HG03103 (cell line): Measurements from ENCODE around the gene RAMP1.

Source experiments
- ATAC-seq: cut with Tn5 transposase; IDR thresholded peaks from one replicate; pipeline ENCODE4 v1.9.1; 2021; ENCODE audit warnings: low read depth; ENCODE audit not compliant: unreplicated experiment

Gene RAMP1

DNA sequence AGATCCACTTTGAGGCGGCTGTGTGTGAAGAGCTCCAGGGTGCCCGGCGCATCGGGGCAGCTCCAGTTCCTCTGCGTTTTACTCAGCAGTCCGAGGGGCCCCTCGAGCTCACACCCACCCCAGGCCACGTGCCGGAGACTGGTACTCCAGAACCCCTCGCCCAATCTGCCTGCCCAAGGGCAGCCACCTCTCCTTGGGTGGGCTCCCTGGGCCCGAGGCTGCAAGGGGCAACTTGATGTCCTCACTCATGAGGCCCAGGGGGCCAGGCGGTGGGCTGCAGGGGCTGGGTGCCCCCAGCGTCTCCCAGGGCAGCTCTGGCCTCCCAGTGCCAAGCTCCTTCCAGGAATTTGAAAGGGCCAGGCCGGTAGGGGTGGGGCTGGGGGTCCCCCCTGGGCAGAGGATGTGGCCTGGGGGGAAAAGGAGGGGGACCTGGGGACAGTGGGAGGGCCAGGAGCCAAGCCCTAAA lies 16.7 kb downstream of the RAMP1 start:
- ATAC-seq = no peak

DNA sequence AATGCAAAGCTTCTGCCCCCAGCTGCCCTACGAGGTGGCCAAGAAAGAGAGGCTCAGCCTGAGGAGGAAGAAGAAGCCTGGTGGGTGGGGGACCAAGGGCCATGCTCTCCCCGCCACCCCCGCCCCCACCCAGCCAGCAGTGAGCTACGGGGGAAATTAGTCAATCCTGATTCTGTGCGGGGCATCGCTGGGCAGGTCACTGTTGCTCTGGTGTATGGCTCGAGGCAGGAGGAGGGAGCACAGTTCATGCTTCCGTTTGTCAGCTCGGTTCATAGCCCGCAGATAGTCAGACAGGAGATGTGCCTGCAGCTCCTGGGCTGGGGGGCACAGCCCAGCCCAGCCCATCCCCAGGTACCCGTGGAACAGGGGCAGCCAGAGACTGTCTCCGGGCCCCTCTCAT lies 17.1 kb downstream of the RAMP1 start:
- ATAC-seq = no peak

DNA sequence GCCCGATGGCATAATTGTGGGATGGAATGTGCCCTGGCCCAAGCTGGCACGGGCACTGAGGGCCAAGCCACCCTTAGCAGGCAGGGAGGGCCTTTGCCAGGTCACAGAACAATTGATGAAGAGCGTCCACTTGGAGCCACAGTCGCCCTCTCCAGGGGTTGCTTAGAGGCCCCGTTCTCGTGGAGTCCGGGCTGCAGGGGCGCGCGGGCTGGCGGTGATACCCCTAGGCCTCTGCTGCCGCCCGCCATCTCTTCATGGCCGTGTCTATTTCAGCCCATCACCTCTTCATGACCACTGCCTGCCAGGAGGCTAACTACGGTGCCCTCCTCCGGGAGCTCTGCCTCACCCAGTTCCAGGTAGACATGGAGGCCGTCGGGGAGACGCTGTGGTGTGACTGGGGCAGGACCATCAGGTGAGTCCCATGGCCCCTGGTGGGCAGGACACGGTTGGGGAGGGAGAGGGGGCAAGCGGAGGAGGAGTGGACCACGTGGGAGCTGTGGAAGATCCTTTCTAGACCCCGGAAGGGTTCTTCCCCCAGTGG lies 17.6 kb downstream of the RAMP1 start:
- no peak for ATAC-seq

DNA sequence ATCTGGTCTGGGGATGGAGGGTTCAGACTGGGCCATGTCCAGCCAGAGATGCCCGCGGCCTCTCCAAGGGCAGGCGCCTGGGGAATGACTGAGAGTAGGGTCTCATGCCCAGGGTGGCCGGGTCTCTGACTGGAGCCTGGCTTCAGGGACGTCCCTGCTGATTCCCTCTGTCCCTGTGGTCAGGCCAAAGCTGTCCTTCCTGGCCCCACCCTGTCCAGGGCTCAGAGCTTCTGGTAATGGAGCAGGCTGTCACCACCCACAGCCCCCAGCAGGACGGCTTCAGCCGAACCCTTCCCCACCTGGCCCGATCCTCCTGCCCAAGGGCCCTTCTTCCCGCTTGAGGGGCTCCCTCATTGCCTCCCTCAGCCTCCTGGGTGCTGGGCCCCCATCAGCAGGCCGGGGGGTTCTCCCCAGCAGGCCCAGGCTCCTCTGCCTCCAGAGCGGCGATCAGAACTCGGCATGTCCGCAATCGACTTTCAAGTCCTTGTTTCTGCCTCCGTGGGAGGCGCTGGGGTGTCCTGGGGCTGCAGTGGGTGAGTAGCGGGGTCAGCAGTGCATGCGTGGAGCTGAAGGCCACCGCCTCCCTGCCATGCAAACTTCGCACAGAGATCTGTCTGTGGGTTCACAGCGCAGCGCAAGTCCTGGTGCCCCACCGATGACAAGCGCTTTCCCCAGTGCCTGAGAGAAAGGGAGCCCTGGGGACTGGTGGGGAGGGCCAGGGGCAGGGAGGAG lies 18.3 kb downstream of the RAMP1 start:
- ATAC-seq = no peak

DNA sequence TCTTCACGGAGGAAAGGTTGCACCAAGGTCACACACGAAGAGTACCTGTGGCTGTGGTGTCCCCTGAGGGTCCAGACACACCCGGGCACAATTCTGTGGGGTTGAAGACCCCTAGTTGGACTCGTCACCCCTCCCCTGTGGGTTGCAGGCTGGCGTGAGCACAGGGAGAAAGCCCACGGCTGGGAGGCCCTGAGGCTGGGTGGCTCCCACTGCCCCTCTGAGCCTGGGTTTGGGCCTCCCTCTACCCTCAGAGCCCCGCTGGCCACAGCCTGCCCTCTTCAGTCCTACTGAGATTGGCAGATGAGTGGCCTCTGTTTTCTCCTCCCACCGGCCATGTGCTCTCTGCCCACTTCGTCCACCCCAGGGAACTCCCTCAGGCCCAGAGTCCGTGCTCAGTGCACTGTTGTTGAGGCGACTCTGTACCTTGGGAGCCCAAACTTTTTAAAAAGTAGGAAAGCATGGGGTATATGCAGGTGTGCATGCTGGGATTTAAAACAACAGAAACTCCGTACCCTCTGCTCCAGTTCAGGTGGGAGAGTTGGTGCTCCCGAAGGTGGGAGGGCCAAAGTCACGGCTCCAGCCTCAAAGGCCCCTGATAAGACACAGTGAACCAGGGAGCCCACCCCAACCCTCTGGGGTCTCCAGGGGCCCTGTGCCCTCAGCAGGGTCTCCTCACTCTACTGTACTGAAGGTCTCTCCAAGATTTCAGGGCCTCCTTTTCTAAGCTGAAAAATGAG lies 19.1 kb downstream of the RAMP1 start:
- ATAC-seq = no peak

DNA sequence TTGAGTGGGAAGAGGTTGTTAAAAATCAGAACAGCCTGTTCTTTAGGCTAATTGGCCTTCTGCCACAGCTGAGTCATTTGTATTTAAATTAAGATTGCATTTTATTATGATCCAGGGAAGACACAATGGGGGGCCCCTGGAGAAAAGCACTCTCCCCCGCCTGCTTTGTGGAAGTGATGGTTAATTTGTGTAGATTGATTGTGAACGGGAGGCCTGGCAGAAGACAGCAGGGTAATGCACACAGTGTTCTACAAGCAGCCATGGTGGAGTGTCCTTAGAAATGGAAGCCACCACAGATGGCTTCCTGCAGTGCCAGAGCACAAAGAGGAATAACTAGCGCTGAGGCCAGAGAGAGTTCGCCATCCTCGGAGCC lies 19.6 kb downstream of the RAMP1 start:
- no peak for ATAC-seq

DNA sequence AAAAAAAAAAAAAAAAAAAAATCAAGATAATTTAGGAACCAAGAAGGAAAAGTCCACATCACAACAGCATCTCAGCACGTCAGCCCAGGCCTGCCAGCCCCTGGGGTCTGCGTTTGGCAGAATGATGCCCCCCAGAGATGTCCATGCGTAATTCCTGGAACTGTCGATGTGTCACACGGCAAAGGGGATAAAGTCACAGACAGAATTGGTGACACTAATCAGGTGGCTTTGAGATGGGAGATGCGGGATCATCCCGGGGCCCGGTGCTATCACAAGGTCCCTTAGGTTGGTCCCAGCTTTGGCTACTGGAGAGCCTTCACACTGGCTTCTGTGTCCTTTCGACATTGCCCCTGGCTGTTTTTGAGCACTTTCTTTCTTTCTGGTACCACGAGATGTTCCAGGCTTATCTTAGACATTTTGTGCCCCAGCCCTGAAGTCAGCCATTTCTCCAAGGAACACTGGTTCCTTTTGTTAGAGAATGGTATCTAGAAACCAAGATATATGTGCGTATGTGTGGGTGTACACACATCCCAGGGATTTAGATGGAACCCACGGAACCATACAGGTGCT lies 20.7 kb downstream of the RAMP1 start:
- no peak for ATAC-seq

DNA sequence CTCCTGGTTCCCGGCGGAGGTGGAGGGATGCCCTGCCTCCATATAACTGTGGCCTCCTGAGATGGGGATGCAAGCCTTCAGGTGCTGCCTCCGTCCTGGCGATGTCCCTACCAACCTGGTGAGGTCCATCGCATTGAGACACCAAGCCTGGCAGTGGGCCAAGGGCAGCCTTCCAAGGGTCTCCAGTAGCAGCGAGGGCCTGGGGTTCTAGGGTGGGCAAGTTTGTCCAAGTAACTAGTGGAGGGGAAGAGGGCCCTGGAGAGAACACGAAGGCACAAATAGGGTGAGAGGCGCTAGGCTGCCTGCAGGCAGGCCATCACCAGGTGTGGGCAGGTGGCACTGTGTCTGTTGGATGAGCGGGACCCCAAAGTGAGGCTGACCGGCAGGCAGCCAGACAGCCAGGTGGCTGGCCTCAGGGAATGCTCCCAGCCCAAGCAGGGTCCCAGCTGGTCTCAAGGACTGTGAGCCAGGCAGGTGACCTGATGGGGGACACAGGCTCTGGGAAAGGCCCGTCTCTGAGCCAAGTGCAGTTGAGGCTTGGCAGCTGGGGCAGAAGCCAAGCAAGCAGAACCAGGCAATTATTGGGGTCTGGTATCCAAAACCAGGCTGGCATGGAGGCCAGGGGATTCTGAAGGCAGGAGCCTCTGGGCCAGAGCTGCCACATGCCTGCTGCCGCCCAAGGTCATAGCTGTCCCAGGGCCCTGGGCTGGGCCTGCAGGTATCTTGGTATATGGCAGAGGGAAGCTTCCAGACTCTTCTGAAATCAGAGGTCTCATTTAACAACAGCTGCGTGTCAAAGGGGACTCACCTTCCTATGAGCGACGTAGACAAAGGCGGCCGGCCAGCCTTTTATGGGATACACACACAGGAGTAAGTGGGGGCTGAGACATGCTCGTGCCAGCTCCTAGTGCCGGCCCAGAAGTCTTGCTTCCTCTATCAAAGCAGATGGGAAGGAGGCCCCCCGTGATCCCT lies 23.4 kb downstream of the RAMP1 start:
- no peak for ATAC-seq

DNA sequence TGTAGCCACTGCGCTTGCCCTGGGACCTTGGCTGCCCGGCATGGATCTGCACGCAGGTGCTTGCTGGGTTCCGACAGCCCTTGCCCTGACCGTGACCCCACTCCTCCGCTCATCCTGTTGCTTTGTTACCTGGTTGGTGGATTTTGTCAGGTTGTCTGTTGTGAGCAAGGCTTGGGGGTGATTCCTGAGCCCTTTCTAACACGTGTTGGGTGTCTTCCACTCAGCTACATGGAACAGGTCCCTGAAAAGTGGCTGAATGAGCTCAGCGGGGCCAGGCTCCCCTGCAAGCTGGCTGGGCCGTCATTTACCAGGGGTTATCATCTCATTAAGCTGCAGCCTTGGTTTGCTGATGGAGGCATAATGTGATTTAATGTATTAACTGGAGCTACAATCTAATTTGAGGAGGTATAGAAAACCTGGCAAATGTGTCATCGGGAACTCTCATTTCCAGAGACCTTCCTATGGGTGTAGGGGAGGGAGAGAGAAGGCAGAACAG lies 24.6 kb downstream of the RAMP1 start:
- ATAC-seq = no peak

DNA sequence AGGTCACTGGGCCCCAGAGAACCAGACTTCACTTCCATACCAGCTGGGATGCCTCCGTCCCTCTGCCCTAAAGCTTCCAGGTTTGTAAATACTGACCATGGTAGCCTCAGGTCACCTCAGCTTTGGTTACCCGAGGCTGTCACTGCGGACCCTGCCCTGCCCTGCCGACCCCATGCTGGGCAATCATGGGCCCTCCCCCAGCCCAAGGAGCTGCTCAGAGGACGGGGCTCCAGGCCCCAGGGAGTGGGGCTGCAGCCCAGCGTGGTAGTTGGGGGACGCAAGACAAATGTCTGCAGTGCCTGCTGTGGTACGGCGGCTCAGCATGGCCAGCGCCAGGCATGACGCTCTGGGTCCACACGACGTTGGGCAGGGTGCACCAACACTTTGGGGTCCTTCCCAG lies 25.3 kb downstream of the RAMP1 start:
- no peak for ATAC-seq

DNA sequence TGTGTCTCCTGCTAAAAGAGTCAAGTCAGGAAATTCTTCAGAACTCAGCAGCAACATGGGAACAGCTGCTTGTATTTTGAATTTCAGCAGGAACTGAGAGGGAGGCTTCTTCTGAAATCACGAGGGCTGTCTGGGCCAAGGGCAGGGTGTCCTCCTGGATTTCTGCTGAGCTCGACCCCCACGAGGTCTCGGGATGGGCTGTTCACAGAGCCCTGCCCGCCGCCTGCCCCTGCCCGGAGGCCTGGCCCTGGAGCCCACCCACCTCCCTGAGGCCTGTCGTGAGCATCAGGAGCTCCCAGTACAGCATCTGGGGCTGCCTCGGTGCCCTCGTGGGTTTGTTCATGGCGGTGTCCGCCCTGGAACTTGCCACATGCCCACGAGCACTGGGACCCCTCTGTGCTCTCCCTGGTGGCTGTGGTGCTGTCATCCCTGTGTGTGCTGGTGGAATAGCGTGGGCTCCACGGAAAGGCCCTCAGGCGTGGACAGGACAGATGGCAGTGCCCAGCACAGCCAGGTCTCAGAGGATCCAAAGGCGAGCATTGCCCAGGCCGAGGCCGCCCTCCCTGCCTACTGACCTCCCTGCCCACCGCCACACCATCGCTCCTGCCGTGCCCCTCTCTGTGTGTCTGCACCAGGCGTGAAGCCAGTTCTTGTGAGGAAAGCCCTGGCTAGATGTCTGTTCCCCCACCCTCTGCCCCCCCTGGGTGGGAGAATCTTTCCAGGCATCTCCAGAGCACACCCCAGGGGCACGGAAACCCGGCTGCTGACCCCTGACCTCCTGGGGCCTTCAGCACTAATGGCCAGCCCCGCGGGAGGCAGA lies 25.9 kb downstream of the RAMP1 start:
- ATAC-seq = no peak

DNA sequence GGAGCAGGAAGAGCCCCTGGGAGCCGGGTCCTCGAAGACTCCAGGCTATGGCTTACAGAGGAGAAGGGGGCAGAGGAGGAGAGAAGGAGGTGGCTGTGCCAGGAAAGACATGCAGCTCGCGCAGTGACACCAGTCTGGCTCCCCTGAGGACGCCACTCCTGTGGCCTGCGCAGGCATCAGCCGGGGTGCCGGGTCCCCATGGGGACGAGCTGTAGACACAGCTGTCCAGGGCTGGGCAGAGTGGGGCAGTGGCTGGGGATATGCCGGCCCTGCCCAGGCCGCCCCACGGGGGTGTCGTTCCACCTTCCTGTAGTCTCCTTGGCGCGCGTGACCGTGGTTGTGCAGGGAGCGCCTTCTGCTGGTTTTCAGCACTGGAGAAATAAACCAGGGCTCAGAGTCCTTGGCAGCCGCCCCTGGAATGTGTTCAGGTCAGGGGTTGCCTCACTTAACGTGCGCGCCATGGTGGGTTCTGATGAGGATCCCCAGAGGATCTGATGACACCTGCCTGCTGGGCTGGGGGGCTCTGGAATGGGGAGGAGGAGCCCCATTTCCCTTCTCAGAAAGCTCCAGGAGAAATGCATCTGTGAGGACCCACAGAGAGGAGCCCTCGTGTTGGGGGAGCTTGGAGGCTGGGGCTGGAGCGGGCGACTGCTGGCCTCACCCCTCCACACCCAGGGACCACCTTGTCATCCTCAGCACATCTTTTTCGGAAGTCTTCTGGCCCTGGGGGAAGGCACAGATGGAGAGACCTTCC lies 26.7 kb downstream of the RAMP1 start:
- ATAC-seq = no peak

DNA sequence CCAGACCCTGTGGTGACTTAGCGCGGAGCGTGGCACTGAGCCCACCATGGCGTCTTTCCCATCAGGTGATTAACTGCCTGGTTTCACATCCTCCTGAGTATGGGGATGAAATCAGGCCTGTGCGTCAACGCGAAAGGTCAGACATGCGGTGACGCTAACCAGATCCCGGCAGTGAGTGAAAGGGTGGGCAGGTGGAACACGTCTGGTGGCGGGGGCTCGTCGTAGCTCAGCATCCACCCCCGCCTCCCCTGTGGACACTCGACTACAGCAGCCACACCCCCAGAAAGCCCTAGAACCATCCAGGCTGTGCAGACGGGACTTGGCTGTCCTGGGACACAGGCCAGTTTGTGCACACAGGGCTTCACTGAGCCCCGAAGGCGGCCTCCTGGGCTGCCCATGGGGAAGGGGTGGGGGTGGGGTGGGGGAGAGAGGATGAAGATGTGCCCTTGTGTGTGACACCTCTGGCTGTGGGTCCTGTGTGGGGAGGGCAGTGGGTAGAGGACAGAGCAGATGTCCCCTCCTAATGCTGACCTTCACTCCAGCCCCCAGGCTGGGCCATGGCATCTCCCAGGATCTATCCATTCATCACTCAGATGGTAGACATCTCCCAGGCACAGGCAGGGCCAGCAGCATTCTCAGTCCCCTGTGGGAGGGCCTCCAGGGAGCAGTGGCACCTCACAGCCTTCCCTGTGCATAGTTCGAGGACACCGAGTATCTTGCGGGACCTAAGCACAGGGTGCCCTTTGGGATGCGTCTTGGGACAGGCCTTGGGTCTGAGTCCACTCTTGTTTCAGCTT lies 27.5 kb downstream of the RAMP1 start:
- ATAC-seq = no peak

DNA sequence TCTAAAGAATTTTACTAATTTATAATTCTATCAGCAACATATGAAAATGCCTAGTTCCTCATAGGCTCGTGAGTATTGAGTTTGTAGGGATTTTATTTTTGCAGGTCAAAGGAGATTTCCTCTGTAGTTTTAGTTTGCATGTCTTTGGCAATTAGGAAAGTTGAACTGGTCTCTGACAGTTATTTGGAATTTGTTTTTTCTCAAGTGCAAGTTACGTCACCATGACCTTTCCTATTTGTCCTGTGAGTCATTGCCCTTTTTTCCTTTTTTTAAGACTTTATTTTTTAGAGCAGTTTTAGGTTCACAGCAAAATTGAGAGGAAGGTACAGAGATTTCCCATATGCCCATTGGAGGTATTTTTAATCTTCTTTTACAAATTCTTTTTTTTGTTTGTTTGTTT lies 29.0 kb downstream of the RAMP1 start:
- no peak for ATAC-seq

DNA sequence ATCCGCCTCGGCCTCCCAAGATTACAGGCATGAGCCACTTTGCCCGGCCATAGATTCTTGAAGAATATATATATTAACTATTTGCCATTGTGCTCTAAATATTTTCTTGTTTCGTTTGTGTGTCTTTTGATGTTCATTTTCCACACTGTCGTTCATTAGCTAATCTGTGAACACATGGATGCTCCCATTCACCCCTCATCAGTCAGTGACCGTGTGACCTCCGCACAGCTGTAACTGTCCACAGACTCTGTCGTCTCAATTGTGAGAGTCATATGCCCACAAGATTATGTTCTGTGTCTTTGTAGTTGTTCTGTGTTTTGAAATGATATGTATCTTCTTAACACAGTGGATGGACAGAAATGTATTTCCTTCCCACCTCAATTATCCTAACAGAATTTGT lies 29.6 kb downstream of the RAMP1 start:
- no peak for ATAC-seq

DNA sequence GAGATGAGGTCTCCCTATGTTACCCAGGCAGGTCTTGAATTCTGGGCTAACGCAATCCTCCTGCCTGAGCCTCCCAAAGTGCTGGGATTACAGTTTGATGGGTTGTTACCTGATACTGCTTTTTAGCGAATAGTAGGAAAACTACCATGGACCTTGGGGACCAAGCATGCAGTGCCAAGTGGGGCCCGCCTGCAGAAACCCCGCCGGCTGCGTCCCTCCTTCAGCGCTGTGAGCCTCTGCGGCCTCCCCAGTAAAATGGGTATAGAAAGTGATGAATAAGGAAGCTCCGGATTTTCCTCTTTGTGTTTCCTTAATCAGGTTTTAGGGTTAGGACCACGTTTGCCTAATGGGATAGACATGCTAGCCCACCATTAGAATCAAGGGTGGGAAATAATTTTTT lies 30.4 kb downstream of the RAMP1 start:
- ATAC-seq = no peak

DNA sequence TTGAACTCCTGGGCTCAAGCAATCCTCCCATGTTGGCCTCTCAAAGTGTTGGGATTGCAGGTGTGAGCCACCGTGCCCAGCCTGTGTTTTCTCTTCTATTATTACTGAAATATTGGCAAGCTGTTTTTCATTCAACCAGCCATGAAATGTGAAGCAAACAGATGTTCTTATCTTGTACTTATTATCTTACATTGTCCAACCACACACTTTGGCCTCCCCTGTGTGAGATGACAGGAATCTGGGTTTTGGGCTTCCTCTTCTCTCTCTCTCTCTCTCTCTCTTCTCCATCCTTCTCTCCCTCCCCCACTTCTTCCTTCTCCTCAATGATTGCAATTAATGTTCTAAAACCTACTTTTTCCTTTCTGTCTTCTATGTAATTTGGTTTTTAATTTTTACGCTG lies 33.1 kb downstream of the RAMP1 start:
- no peak for ATAC-seq

DNA sequence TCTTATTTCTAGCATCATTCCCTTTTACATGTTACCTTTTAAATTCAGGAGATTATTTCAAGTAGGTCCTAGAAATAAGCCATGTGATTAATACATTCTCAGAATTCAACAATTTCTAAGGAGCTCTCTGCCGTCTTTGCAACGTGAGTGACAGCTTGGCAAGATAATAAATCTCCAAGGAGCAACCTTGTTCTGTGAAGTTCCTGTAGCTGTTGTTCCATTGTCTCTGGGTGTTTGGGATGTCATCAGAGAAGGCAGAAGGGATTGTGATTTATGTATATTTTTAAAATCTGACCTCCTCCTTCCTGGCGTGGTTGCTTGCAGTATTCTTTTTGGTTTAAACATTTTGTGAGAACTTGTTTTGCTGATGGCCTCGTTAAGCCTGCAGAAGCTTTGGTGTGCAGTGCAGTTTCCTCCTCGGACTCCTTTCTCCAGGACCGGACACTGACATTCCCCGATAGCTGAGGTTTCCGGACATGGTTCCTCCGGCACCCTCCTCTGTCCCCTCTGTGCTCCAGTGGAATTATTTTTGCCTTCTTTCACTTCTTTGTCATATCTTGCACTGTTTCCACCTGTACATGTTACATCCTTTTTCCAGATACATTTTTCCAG lies 33.7 kb downstream of the RAMP1 start:
- no peak for ATAC-seq
